Spleen (tissue), 7 donors: ENCODE measurements around the gene ADARB2.

Source experiments
- POLR2A ChIP-seq, 3 donors: fragments of 450-650 bp; IDR thresholded peaks; one replicate each; pipeline ENCODE4 v1.5.1; 2017; ENCODE audit warnings: antibody characterized with exemption in 3 of 3, mild to moderate bottlenecking in 1 of 3
- POLR2AphosphoS5 ChIP-seq, 3 donors: sonication (generic); formaldehyde crosslinking; IDR thresholded peaks; one replicate each; pipeline ENCODE4 v1.5.1; 2017; ENCODE audit warnings: antibody characterized with exemption in 3 of 3
- TF ChIP-seq, protein P1 (sequence below), 11 experiments: fragments of 200-600 bp in 7 of 11; fragments of 450-650 bp in 4 of 11; sonication (generic) in 4 of 11; IDR thresholded peaks in 8 of 11; conservative IDR thresholded peaks in 3 of 11; 1 replicate in 7 of 11; 2 replicates in 4 of 11; pipeline versions ENCODE4 v1.4.0 to v1.8.0; 2016 to 2021; ENCODE audit warnings: antibody characterized with exemption in 11 of 11, inconsistent platforms in 4 of 11, mild to moderate bottlenecking in 1 of 11
- donor health status: DM: no; HTN: no; CAD: no; lungs with moderate emphysema.
- donor health status: DM: no; HTN: no; CAD: no.
- donor health status: DM: no; HTN: no; CAD: no.

DNA sequence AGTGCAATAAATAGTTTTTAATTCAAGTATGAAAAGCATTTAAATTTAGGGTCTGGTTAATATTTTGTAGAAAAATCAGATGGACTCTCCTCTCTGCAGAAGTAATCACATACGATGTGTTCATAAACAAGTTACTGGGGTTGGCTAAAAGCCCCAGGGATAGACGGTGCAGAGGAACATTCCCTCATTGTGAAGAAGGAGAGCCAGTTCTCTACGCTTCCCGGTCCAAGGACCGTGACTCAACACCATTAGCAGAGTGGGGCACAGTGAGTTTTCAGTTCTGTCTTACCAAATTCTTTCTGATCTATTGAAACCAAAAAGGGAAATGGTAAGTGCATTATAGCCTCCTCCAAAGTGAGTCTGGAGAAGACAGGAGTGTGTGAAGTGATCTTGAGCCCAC lies 353.3 kb downstream of the ADARB2 start:
- TF ChIP-seq, protein P1, sequence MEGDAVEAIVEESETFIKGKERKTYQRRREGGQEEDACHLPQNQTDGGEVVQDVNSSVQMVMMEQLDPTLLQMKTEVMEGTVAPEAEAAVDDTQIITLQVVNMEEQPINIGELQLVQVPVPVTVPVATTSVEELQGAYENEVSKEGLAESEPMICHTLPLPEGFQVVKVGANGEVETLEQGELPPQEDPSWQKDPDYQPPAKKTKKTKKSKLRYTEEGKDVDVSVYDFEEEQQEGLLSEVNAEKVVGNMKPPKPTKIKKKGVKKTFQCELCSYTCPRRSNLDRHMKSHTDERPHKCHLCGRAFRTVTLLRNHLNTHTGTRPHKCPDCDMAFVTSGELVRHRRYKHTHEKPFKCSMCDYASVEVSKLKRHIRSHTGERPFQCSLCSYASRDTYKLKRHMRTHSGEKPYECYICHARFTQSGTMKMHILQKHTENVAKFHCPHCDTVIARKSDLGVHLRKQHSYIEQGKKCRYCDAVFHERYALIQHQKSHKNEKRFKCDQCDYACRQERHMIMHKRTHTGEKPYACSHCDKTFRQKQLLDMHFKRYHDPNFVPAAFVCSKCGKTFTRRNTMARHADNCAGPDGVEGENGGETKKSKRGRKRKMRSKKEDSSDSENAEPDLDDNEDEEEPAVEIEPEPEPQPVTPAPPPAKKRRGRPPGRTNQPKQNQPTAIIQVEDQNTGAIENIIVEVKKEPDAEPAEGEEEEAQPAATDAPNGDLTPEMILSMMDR (IDR thresholded peaks at IDR 0.05 in 8 of 11, conservative IDR thresholded peaks at IDR 0.05 in 3 of 11), result no peak
- no peak for TF ChIP-seq POLR2A (IDR thresholded peaks at IDR 0.05)
- no peak for TF ChIP-seq POLR2AphosphoS5 (IDR thresholded peaks at IDR 0.05)
